GM21515 (cell line): ENCODE results near the gene PLEKHG2.
A peak's percentile ranks its signal among the peaks of the same experiment; 100 is the strongest.
"Not testable (repeated sequence)": the region's sequence is repeated elsewhere in the genome, so short reads cannot be mapped to it uniquely, and the experiment has no call there.

Experiments
- ATAC-seq: cut with Tn5 transposase; IDR thresholded peaks from one replicate; pipeline ENCODE4 v1.9.1; 2021; ENCODE audit not compliant: unreplicated experiment

The PLEKHG2 gene

DNA sequence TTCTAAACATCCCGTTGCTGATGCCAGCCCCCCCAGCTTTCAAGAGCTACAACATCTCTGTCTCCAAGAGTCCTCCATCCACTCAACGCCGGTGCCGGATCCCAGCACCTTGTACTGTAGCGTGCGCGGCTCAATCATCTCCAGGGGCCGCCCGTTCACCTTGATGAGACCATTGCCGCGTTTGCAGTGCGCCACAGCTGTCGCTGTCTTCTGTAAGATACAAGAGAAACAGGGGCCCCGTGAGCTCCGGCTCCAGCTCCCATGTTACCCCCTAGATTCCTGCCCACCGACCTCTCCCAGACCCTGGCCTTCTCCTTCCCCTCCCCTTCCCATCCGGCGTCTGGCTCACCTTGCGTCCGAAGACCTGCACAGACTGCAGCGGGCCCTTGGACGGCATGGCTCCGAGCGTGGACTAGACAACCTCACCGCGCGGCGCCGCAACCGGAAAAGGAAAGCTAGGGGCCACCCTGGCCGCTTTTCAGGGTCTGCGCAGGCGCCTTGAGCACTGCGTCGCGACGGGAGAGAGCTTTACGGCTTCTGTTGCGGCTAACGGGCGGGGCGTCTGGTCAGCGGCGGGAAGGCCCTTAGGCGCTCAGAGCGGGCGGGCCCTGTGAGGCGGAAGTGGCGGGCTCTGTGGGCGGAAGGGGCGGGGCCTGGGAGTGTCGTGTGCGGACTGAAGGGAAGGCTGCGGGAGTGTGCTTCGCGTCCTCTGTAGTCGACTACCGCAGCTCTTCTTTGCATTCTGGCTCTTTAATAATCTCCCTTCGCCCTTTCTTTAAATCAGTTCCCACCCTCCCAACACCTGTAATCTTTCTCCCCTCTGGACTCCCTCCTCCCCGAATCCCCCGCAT is 23.3 kb downstream of the PLEKHG2 start, which contains the start of gene RPS16:
TSS of gene RPS16 (minus strand) at position 451 of the 851 bp plus-strand sequence. CDS start at position 397, 54 bp downstream.
- ATAC-seq: peak; percentile 67

DNA sequence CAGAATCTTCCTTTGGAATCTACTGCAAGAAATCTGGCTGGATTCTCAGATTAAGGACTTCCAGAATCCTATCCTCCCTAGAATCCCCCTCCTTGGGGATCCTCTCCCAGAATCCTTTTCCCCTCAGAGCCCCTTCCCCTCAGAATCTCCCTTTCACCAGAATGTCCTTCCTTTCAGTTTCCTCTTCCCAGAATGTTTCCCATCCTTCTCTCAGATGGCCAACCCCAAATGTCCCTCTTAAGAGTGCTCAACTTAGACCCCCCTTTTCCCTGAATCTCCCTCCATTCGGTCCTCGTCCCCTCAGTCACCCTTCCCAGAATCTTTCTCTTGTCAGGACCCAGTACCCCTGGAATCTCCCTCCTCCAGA is 23.9 kb downstream of the PLEKHG2 start:
- ATAC-seq: no peak

DNA sequence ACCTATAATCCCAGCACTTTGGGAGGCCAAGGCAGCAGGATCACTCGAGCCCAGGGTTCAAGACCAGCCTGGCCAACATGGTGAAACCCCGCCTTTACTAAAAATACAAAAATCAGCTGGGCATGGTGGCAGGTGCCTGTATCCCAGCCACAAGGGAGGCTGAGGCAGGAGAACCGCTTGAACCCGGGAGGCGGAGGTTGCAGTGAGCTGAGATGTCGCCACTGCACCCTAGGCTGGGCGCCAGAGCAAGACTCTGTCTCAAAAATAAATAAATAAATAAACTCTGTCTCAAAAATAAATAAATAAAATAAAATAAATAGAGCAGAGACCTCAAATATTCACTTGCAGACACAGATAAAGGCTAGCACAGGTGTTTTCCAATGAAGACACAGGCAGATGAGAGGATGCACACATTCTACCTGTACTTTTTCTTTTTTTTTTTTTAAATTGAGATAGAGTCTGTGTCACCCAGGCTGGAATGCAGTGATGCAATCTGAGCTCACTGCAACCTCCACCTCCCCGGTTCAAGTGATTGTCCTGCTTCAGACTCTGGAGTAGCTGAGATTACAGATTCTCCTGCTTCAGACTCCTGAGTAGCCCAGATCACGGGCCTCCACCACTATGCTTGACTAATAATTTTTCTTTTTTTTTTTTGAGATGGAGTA is 25.9 kb downstream of the PLEKHG2 start:
- no peak for ATAC-seq

DNA sequence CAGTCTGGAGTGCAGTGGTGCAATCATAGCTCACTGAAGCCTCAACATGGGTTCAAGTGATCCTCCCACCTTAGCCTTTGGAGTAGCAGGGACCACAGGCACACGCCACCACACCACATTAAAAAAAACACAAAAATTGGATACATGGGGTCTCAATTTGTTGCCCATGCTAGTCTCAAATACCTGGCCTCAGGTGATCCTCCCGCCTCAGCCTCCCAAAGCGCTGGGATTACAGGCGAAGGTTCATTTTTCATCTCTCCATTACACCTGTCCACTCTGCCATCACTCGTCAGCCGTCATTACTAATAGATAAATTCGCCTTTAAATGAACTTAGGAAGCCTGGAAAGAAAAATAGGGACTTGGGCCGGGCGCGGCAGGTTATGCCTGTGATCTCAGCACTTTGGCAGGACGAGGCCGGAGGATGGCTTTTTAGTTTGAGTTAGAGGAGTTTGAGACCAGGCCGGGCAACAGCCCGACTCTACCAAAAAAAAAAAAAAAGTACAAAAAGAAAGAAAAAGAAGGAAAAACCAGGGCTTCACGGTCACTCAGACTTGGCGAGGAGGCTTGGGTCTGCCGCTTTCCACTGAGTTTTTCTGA is 32.2 kb downstream of the PLEKHG2 start:
- ATAC-seq: no peak

DNA sequence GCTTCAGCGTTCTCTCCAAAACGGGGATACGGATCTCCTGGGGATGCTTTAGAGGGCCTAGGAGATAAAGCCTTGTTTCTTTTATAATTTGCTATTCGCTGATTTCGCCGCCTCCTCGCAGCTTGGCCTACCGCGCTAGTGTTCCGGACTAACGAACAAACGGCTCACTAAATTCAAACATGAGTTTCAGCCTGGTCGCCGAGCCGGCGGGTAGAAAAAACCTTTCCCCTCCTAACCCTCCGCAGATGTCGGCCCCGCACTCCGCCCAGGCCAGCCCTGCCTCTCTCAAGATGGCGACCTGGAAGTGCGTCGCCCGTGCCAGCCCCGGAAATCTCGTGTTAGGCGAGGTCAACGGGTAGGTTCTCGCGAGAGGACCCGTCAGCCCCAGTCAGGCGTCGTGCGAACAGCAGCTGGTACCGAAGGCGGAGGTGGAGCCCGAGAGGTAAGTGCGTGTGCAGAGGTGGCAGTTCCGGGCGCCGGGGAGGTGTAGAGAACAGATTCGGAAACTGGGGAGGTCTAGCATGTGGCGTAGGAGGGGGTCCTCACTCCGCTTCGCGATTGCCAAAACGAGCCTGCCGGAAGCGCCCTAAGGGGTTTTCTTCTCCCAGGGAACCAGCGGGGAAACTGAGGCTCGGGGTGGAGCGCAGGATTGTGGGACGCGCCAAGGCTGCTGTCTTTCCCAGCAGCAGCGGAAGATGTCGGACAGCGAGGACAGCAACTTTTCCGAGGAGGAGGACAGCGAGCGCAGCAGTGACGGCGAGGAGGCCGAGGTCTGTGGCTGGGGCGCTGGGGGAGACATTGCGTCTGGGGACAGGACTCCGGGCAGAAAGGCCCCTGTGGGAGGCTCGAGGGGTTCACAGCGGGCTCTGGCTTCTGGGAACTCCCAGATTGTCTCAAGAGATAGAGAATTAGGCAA is 33.0 kb downstream of the PLEKHG2 start, which contains the start of gene SUPT5H:
TSS of gene SUPT5H (plus strand) at position 387 of the 916 bp plus-strand sequence. CDS start at position 696, 309 bp downstream.
- ATAC-seq: peak; percentile 68

DNA sequence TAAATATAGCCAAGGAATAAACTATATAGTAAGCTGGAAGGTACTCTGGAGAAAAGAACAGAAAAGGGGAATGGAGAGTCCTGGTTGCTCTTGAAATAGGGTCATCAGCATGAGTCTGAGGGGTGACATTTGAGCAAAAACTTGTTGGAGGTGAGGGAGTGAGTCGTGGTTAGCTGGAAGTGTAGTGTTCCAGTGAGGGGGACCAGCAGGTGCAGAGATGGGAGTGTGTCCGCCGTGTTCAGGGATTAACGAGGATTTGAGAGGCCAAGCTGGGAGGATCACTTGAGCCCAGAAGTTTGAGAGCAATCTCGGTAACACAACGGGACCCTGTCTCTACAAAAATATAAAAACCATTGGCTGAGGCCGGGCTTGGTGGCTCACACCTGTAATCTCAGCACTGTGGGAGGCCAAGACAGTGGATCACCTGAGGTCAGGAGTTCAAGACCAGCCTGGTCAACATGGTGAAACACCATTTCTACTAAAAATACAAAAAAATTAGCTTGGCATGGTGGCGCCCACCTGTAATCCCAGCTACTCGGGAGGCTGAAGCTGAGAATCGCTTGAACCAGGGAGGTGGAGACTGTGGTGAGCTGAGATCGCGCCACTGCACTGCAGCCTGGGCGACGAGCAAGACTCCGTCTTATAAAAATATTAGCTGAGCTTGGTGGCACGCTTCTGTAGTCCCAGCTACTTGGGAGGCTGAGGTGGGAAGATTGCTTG is 34.1 kb downstream of the PLEKHG2 start:
- ATAC-seq: no peak

DNA sequence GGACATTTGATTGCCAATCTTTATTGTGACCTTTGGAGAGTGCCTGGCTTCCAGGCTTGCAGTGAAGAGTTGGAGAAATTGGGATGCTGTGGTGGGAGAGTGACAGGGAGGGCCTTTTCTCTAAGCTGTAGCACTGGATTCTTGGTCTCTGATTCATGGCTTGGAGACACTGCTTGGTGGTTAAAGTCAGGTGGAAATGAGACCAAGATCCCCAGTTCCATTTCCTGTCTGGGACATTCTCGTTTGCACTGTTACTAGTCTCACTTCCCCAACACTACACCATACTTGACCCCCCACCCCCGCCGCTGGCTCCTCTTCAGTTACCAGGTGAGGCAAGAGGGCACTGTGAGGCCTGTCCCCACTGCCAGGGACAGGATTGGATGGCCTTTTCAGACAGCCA is 35.8 kb downstream of the PLEKHG2 start:
- no peak for ATAC-seq

DNA sequence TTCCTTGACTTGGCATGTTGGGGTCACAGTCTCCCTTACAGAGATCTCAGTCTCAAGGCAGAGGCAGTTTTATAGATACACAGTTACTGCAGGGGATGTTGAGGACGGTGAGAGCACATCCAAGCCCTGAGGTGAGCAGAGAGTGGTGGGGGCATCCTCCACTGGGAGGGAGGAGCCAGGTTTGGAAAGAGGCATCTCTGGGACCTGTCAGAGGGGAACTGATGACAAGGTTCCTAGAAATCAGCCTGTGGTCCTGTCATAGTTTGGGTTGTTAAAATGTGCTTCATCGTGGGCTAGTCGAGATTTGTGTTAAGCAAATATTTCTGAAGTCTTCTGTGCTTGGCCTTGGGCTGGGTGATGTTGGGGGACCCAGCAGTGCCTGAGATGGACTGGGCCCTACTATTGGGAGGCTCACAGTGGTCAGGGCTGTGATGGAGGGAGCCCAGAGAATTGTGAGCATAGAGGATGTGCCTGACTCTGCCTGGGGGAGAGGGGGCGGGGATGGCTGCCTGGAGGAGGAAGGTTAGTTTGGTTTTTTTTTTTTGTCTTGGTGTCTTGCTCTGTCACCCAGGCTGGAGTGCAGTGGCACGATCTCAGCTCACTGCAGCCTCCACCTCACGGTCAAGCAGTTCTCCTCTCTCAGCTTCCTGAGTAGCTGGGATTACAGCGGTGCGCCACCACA is 36.8 kb downstream of the PLEKHG2 start:
- ATAC-seq: no peak

DNA sequence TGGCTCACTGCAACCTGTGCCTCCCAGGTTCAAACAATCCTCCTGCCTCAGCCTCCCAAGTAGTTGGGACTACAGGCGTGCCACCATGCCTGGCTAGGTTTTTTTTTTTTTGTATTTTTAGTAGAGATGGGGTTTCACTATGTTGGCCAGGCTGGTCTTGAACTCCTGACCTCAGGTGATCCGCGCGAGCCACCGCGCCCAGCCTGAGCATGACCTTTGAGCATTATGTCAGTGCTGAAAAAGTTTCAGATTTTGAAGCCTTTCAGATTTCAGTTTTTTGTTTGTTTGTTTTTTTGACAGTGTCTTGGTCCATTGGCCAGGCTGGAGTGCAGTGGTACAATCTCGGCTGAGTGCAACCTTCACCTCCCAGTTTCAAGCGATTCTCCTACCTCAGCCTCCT is 38.8 kb downstream of the PLEKHG2 start:
- ATAC-seq: not testable (repeated sequence)

DNA sequence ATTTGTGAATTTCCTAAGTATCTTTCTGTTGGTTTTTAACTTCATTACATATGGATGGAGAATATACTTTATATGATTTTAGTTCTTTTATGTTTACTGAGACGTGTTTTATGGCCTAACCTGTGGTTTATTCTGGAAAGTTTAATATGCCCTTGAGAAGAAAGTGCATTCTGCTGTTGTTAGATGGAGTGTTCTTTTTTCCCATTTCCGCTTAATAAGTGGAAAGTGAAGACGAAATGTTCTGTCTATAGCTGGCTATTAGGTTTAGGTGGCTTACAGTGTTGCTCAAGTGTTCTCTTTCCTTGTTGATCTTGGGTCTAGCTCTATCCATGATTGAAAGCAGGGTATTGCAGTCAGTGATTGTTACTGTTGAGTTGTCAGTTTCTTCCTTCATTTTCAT is 50.9 kb downstream of the PLEKHG2 start:
- no peak for ATAC-seq

DNA sequence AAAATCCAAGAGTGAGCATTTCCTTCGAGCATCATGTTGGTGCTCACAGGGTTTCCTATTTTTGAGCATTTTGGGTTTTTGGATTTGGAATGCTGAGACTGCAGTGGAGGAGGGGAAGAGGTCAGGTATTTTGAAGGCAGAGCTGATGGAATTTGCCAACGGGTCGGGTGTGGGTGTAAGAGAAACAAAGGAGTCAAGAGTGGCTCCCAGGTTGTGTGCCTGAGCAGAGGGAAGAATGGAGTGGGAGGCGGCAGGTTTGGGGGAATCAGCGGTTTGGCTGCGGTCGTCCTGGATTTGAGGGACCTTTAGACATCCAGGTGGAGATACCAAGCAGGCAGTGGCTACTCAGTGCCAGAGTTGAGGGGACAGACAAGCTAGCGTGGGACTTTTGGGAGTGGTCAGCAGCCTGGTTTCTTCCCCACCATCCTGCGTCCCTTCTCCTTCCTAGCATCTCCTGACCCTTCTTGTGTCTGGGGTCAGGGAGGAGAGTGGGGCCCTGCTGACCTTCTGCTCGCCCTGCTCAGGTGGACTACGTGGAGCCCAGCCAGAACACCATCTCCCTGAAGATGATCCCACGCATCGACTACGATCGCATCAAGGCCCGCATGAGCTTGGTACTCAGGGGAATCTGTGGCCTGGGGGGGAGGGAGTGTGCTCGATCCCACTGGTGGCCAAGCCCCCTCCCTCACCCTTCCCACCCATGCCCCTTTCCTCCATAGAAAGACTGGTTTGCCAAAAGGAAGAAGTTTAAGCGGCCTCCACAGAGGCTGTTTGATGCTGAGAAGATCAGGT is 53.7 kb downstream of the PLEKHG2 start:
- ATAC-seq: no peak

DNA sequence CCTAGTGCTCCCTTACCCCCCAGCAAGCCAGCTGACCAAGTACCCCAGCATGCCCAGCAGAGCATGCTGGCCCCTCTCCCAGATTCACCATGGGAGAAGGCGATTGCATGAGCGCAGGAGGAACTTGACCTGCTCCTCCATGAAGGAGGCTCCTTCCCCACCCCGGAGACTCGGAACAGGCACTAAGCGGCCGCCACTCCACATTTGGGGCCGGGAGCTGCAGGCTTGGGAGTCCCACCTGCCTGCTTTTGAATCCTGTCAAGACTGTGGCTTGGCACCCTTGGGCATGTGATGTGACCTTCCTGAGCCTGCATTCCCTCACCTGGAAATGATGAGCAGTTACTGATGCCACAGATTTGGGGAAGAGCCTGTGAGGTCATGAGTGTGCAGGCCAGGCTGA is 55.5 kb downstream of the PLEKHG2 start:
- ATAC-seq: no peak

DNA sequence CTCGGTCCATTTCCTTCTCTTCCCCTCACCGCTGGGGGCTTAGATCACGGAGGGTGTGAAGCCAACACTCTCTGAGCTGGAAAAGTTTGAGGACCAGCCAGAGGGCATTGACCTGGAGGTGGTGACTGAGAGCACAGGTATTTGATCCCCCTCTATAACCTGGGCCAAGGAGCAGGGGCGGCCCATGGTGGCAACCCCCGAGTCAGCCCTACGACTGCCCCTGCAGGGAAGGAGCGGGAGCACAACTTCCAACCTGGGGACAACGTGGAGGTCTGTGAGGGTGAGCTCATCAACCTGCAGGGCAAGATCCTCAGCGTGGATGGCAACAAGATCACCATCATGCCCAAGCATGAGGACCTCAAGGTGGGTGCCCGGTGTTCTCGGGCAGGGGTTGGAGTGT is 56.6 kb downstream of the PLEKHG2 start:
- no peak for ATAC-seq

DNA sequence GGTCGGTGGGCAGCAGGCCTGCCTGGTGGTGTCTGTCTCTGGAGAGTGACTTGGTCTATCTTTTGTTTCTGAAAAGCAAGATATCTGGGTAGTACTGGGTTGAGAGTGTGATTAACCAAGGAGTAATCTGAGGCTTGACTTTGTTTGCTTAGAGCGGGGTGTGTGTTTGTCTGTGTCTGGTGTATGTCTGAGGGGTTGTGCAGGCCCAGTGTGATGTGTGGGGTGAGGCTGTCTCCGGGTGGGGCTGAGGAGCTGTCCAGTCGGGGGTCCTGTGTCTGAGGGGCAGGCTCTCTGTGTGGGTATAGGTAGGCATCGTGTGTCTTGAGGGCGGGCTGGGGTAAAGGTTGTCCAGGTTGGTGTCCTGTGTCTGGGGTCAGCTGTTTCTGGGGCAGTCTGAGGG is 57.1 kb downstream of the PLEKHG2 start:
- ATAC-seq: no peak

DNA sequence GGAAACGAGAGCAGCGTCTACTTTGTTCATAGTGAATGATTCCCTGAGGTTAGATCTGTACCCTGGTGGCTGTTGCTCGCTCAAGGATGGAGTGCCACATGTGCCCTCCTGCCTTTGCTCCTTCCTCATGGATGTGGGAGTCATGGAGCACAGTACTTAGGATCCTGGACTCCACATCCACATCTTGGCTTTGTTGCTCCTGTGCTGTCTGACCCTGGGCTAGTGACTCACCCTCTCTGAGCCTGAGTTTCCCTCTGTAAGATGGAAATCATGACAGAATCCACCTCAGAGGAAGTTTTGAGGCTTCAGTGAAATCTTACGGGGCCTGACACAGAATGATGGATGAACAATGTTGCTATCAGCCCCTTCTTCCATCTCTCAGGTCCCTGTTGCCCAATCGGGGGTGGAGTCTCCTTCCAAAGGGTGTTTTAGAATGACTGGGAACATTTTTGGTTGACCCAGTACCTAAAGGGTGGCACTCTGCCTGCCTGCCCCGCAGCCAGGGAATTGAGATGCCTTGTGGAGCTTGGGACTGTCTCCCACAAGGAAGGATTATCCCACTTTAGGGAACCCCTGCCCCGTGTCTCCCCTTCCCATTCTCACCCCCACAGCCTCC is 58.4 kb downstream of the PLEKHG2 start:
- no peak for ATAC-seq

DNA sequence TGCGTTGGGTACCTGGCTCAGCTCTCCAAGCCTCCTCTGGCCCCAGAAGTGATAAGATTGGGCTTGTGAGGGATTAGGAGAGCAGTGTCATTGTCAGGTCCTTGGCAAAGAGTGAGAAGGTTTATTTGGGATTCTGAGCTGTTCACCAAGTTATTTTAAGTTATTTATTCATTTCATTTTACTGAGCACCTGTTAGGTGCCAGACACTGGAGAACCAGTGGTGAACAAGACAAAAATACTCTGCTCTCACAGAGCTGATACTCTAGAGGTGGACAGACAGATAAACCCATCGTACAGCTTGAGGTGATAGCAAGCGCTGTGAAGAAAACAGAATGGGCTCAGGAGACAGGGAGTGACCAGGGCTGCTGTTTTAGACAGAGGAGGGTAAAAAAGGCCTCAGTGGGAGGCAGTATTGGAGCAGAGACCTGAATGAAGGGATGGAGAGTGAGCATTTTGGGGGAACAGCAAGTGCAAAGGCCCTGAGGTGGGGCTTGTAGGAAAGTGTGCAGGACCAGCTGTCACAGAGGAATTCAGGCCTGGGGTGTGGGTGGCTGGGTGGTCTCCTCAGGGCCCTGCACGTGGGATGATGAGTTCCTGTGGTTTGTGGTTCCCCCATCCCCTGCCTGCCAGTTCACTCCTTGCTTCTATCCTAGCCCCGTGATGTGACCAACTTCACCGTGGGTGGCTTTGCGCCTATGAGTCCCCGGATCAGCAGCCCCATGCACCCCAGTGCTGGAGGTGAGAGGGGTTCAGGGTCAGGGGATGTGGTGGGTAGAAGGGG is 59.5 kb downstream of the PLEKHG2 start:
- no peak for ATAC-seq

DNA sequence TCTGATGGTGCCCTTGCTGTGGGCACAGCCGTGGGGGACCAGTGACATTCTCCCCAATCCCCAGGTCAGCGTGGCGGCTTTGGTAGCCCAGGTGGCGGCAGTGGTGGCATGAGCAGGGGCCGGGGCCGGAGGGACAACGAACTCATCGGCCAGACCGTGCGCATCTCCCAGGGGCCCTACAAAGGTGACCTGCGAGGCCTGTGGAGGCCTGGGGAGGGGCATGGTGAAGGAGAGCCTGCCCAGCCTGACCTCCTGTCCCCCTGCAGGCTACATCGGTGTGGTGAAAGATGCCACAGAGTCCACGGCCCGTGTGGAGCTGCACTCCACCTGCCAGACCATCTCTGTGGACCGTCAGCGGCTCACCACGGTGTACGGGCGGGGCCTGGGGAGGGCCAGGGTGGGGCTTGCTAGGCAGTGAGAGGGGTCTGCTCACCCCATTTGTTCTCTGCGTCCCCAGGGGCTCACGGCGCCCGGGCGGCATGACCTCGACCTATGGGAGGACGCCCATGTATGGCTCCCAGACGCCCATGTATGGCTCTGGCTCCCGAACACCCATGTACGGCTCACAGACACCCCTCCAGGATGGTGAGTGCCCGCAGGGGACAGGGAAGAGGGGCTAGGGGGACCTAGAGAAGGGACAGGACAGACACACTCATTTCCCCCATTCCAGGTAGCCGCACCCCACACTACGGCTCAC is 60.4 kb downstream of the PLEKHG2 start:
- ATAC-seq: no peak
